ENCODE data around the gene KRTAP5-2.
A peak's percentile ranks its signal among the peaks of the same experiment; 100 is the strongest.
"Not testable (repeated sequence)": the region's sequence is repeated elsewhere in the genome, so short reads cannot be mapped to it uniquely, and the experiment has no call there.

Gene KRTAP5-2

DNA sequence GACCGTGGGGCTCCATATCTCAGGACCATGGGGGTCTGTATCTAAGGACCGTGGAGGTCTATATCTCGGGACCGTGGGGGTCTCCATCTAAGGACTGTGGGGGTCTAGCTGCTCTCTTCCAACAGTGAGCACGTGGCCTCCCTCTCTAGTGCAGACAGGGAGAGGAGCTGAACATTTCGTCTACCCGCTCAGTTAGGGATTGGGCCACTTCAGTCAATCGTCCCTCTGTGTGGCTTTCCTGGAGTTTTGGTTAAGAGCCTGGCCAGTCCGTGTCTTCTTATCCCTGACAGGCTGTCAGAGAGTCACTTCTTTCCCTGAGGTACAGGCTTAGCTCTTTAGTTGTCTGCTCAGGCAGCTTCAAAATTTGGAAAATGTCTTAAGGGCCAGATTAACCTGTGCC, 16.1 kb downstream of the KRTAP5-2 start:
- H3K9me3 ChIP-seq (ENCODE audit: control insufficient read depth, insufficient read depth, low read length) = no peaks in the 10 kb centered on the region
- no peak overlapping the region for H3K4me3 ChIP-seq (ENCODE audit: low read depth, low read length)
- H3K36me3 ChIP-seq (ENCODE audit: control insufficient read depth, insufficient read depth, low read length) = no peaks in the 10 kb centered on the region
- H3K9ac ChIP-seq (ENCODE audit: low read depth, low read length) = no peak overlapping the region
- H3K27me3 ChIP-seq (ENCODE audit: control insufficient read depth, insufficient read depth, low read length) = no peaks in the 10 kb centered on the region
- no peaks in the 10 kb centered on the region for H3K4me1 ChIP-seq (ENCODE audit: control insufficient read depth, insufficient read depth, low read length)

DNA sequence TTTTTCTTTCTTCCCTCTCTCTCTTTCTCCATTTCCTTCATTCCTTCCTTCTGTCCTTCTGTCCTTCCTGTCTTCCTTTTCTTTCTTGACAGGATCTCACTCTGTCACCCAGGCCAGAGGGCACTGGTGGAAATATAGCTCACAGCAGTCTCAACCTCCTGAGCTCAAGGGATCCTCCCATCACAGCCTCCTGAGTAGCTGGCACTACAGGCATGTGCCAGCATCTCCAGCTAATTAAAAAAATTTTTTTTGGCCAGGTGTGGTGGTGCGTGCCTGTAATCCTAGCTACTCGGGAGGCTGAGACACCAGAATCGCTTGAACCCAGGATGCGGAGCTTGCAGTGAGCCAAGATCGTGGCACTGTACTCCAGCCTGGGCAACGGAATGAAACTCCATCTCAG, 21.3 kb downstream of the KRTAP5-2 start:
- Histone ChIP-seq H3K9ac (ENCODE audit: low read depth, low read length) (no peak overlapping the region), H3K4me1 (ENCODE audit: control insufficient read depth, insufficient read depth, low read length) (peaks cover 4% of the 10 kb centered on the region), H3K36me3 (ENCODE audit: control insufficient read depth, insufficient read depth, low read length) (no peaks in the 10 kb centered on the region), H3K9me3 (ENCODE audit: control insufficient read depth, insufficient read depth, low read length) (no peaks in the 10 kb centered on the region), H3K4me3 (ENCODE audit: low read depth, low read length) (no peak overlapping the region), H3K27me3 (ENCODE audit: control insufficient read depth, insufficient read depth, low read length) (peaks cover 21% of the 10 kb centered on the region)

DNA sequence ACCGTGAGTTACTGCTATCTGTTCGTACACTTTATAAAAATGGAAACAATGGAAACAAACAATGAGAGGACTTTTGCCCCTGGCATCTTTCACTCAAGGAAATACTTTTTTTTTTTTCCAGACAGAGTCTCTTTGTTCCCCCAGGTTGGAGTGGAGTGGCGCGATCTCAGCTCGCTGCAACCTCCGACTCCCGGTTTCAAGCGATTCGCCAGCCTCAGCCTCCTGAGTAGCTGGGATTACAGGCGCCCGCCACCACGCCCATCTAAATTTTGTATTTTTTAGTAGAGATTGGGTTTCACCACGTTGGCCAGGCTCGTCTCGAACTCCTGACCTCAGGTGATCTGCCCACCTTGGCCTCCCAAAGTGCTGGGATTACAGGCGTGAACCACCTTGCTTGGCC, 22.3 kb downstream of the KRTAP5-2 start:
- H3K4me3 ChIP-seq (ENCODE audit: low read depth, low read length); H3K9ac ChIP-seq (ENCODE audit: low read depth, low read length); H3K36me3 ChIP-seq (ENCODE audit: control insufficient read depth, insufficient read depth, low read length); H3K9me3 ChIP-seq (ENCODE audit: control insufficient read depth, insufficient read depth, low read length); H3K4me1 ChIP-seq (ENCODE audit: control insufficient read depth, insufficient read depth, low read length): not testable (repeated sequence)
- peaks cover 21% of the 10 kb centered on the region for H3K27me3 ChIP-seq (ENCODE audit: control insufficient read depth, insufficient read depth, low read length)

DNA sequence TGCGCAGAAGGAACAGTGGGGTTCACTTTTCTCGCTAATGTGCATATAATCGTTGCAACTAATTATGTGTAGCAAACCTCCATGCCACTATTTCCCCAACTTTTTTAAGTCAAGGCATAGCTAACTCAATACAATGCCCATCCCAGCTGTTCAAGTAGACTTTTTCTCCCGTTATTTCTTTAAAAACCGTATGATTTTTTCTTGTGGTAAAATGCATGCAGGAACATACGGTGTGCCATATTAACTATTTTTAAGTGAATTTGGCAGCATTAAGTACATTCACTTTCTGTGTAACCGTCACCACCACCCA, 23.2 kb downstream of the KRTAP5-2 start:
- Histone ChIP-seq H3K9me3 (ENCODE audit: control insufficient read depth, insufficient read depth, low read length) (no peaks in the 10 kb centered on the region), H3K36me3 (ENCODE audit: control insufficient read depth, insufficient read depth, low read length) (no peaks in the 10 kb centered on the region), H3K4me1 (ENCODE audit: control insufficient read depth, insufficient read depth, low read length) (peaks cover 4% of the 10 kb centered on the region), H3K4me3 (ENCODE audit: low read depth, low read length) (no peak overlapping the region), H3K27me3 (ENCODE audit: control insufficient read depth, insufficient read depth, low read length) (peaks cover 21% of the 10 kb centered on the region), H3K9ac (ENCODE audit: low read depth, low read length) (no peak overlapping the region)

DNA sequence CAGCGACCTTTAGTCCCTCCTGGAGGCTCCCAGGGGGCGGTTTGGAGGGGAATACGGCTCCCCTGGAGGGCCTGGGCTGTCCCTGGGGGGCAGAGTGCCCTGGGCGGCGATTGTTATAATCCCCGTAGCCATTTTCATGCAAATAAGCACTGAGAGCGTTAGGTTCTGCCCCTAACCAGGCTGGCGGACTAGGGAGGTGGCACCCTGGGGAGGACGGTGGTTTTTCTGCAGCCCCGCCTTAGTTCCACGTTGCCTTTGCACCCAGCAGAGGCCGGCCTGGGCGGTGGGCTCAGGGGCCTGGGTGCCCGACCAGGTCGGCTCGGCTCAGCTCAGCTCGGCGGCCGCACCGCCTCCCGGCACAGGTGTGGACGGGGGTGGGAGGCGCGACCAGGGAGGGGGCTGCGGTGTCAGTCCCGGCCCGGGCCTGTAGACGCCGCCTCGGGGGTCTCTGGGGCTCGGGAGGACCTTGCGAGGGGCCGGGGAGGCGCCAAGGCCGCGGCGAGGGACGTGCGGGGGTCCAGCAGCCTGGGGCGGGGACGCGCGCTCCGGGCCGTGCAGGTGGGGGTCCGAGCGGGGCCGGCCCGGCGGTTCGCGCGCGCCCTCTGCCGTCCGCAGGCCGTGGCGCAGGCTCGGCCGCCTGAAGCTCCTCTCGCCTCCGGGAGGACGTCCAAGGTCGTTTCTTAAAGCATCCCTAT, 23.7 kb downstream of the KRTAP5-2 start:
- H3K36me3 ChIP-seq (ENCODE audit: control insufficient read depth, insufficient read depth, low read length) = no peaks in the 10 kb centered on the region
- H3K4me3 ChIP-seq (ENCODE audit: low read depth, low read length) = peak overlapping the region; percentile 46
- peaks cover 4% of the 10 kb centered on the region for H3K4me1 ChIP-seq (ENCODE audit: control insufficient read depth, insufficient read depth, low read length)
- H3K27me3 ChIP-seq (ENCODE audit: control insufficient read depth, insufficient read depth, low read length) = peaks cover 21% of the 10 kb centered on the region
- no peaks in the 10 kb centered on the region for H3K9me3 ChIP-seq (ENCODE audit: control insufficient read depth, insufficient read depth, low read length)
- no peak overlapping the region for H3K9ac ChIP-seq (ENCODE audit: low read depth, low read length)

DNA sequence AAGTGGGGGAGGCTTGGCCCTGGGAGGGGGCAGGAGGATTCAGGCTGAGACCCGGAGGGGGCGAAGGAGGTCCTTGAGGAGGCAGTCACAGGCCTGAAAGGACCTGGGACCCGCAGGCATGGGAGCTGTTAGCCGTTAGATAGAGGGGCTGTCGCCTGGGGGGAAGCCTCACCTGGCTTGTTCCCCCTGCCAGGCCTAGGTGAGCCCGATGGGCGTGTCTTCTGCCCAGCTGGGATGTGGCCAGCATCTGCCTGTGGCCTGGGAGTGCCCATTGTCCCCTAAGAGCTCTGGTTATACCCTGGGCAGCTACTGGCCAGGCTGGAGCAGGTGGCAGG, 24.2 kb downstream of the KRTAP5-2 start:
- peak overlapping the region; percentile 46 for H3K4me3 ChIP-seq (ENCODE audit: low read depth, low read length)
- H3K9ac ChIP-seq (ENCODE audit: low read depth, low read length) = no peak overlapping the region
- no peaks in the 10 kb centered on the region for H3K36me3 ChIP-seq (ENCODE audit: control insufficient read depth, insufficient read depth, low read length)
- peaks cover 6% of the 10 kb centered on the region for H3K4me1 ChIP-seq (ENCODE audit: control insufficient read depth, insufficient read depth, low read length)
- H3K9me3 ChIP-seq (ENCODE audit: control insufficient read depth, insufficient read depth, low read length) = no peaks in the 10 kb centered on the region
- peaks cover 21% of the 10 kb centered on the region for H3K27me3 ChIP-seq (ENCODE audit: control insufficient read depth, insufficient read depth, low read length)

DNA sequence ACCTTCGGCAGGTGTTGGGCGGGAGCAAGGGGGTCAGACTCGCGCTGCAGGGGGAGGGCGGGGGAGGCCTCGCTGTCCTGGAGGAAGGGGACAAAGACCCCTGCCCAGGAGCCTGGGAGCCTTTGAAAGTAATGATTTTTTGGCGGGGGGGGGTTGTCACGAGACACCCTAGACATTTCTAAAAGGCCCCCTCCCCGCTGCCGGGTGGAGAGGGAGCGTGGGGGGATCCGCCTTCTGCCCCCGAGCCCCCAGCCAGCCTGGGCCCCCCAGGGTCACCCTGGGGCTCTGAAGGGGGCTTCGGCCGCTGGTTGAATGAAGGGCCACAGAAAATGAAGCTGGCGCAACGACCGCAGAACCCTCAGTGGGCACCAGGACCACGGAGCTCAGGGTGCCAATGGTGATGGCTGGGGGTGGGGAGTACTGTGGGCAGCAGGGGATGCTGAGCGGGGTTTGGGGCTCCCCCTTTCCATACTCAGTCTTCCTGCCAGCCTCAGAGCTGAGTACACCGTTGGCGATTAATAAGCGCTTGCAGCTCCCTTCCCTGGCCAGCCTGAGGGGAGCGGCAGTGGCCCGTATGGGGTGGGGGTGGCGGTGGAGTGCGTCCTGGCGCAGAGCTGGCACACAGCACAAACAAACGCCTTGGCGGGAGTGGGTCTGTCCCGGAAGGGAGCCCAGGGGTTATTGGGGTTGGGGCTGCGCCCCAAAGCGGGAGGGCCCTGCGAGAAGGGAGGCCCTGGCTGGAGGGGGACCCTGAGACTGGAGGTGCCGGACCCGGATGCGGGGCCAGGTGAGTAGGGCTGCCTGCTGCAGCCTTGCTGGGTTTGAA, 24.8 kb downstream of the KRTAP5-2 start:
- peaks cover 7% of the 10 kb centered on the region for H3K4me1 ChIP-seq (ENCODE audit: control insufficient read depth, insufficient read depth, low read length)
- H3K27me3 ChIP-seq (ENCODE audit: control insufficient read depth, insufficient read depth, low read length) = peaks cover 21% of the 10 kb centered on the region
- H3K36me3 ChIP-seq (ENCODE audit: control insufficient read depth, insufficient read depth, low read length) = no peaks in the 10 kb centered on the region
- peak overlapping the region; percentile 46 for H3K4me3 ChIP-seq (ENCODE audit: low read depth, low read length)
- no peak overlapping the region for H3K9ac ChIP-seq (ENCODE audit: low read depth, low read length)
- no peaks in the 10 kb centered on the region for H3K9me3 ChIP-seq (ENCODE audit: control insufficient read depth, insufficient read depth, low read length)

DNA sequence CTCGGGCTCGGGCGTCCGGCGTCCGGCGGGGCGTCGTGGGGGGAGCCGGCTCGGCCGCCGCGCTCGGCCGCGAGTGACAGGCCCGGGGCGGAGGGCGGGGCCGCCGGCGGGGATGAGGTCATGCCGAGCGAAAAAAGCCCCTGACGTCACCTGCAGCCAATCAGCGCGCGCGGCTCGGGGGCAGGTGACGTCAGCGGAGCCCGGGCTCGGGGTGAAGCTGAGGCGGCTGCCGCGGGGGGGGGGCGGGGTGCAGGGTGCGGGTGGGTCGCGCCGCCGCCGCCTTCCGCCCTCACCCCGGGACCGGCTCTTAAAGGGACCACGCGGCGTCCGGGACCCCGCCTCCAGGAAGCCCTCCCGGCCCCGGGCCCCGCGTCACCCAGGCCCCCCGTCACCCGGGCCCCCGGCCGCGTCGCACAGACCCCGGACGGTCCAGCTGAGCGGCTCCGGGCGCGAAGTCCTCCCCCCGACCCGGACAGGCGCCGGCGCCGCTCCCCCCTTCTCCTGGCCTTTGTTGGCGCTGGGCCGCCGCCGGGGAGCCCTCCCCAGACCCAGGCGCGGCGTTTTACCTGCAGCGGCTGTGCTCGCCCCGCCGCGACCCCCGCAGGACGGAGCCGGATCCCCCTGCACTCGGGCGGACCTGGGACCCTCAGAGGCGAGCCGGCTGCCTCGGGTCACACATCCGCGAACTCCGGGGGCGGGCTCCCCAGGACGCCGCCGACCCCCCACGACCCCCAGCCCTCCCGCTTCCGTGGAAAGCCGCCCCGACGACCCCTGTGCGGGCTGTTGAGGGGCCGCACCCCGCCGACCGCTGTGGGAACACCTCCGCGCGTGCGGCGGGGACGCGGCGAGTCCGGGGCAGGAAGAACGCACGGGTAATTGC, 25.7 kb downstream of the KRTAP5-2 start, which contains the start of gene DUSP8:
Gene DUSP8 (minus strand): TSS at position 75 of the 880 bp plus-strand sequence. CDS start 6,445 bp downstream, outside the sequence.
- H3K27me3 ChIP-seq (ENCODE audit: control insufficient read depth, insufficient read depth, low read length) = peaks cover 21% of the 10 kb centered on the region

DNA sequence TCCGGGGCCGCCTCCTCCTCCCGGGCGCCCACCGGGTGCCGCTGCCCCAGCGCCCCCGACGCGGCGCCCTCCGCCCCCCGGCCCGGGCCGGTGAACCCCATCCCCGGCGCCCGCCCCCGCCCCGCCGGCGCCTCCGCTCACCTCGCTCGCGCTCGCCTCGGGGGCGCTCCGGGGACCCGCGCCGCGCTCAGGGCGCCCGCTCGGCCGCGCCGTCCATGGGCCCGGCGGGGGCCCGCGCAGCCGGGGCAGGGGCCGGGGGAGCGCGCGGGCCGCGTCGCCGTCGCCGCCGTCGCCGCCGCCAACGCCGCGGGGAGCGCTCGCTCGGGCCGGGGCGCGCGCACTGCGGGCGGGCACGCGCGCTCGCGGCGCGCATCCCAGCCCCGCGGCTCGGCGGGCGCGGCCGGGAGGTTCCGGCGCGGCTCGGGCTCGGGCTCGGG, 26.3 kb downstream of the KRTAP5-2 start:
- Histone ChIP-seq H3K27me3 (ENCODE audit: control insufficient read depth, insufficient read depth, low read length) (peaks cover 21% of the 10 kb centered on the region), H3K4me1 (ENCODE audit: control insufficient read depth, insufficient read depth, low read length) (peaks cover 12% of the 10 kb centered on the region), H3K36me3 (ENCODE audit: control insufficient read depth, insufficient read depth, low read length) (no peaks in the 10 kb centered on the region), H3K9me3 (ENCODE audit: control insufficient read depth, insufficient read depth, low read length) (no peaks in the 10 kb centered on the region), H3K4me3 (ENCODE audit: low read depth, low read length) (peak overlapping the region; percentile 55), H3K9ac (ENCODE audit: low read depth, low read length) (no peak overlapping the region)

More for the DNA sequence above, 25.7 kb downstream of the KRTAP5-2 start, which contains the start of gene DUSP8:
- H3K9me3 ChIP-seq (ENCODE audit: control insufficient read depth, insufficient read depth, low read length) = no peaks in the 10 kb centered on the region
- H3K4me1 ChIP-seq (ENCODE audit: control insufficient read depth, insufficient read depth, low read length) = peaks cover 12% of the 10 kb centered on the region
- H3K4me3 ChIP-seq (ENCODE audit: low read depth, low read length) = peak within 1 kb of the TSS; percentile 55
- H3K36me3 ChIP-seq (ENCODE audit: control insufficient read depth, insufficient read depth, low read length) = no peaks in the 10 kb centered on the region
- H3K9ac ChIP-seq (ENCODE audit: low read depth, low read length) = no peak within 1 kb of the TSS

DNA sequence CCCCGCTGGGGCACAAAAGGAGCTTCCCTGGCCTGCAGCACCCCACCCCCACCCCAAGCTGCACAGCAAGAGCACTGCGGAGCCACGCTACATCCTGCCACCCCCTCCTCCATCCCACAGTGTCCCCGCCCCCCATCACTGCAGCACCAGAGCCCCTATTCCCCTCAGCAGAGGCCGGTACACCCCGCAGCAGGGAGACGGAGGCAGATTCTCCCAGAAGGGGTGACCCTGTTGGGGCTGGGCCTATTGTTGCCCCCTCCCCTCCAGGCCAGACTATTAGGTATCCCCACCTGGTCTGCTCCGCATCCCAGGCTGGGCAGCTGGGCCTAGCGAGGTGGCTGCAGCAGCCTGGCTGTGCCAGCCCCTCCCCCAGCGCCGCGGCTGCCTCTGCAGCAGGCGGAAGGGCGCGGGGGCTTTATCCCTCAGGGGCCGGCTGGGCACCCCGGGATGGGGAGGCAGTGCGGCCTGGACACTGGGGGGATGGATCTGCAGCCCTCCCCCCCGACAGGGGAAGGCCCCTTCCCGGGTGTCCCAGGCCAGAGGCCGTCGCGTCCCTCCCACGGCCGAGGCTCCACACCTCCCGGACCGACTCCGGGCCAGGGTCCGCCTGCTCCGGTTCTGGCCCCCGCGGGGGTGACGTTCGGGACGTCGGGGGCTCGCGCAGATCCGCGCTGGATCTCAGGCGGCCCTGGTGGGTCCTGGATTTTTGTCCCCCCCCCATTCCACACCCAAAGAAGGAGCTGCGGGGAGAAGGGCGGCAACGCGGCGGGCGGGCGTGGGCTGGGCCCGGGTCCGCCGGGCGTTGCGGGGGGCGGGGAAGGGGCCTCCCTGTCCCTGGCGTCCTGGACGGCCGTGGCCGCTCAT, 27.0 kb downstream of the KRTAP5-2 start:
- H3K4me3 ChIP-seq (ENCODE audit: low read depth, low read length) = peak overlapping the region; percentile 55
- peaks cover 21% of the 10 kb centered on the region for H3K27me3 ChIP-seq (ENCODE audit: control insufficient read depth, insufficient read depth, low read length)
- peaks cover 12% of the 10 kb centered on the region for H3K4me1 ChIP-seq (ENCODE audit: control insufficient read depth, insufficient read depth, low read length)
- H3K36me3 ChIP-seq (ENCODE audit: control insufficient read depth, insufficient read depth, low read length) = no peaks in the 10 kb centered on the region
- no peaks in the 10 kb centered on the region for H3K9me3 ChIP-seq (ENCODE audit: control insufficient read depth, insufficient read depth, low read length)
- H3K9ac ChIP-seq (ENCODE audit: low read depth, low read length) = no peak overlapping the region

DNA sequence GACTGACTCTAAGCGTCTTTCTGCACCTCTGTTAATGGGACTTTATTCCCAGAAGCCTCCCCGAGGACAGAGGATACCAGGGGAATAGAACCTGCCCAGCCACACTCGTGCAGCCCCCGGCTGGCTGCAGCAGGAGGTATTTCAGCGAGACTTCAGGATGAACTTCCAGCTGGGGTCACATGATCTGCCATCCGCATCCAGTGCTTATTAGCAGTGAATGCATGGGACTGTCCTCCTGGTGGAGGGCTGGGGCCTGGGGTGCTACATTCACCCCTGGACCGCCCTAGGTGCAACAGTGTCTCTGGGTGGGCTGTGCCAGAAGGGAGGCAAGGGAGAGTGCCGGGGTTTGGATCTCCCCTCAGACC, 27.6 kb downstream of the KRTAP5-2 start:
- Histone ChIP-seq H3K36me3 (ENCODE audit: control insufficient read depth, insufficient read depth, low read length) (peaks cover under 1% of the 10 kb centered on the region), H3K9me3 (ENCODE audit: control insufficient read depth, insufficient read depth, low read length) (no peaks in the 10 kb centered on the region), H3K27me3 (ENCODE audit: control insufficient read depth, insufficient read depth, low read length) (peaks cover 19% of the 10 kb centered on the region), H3K4me1 (ENCODE audit: control insufficient read depth, insufficient read depth, low read length) (peaks cover 12% of the 10 kb centered on the region), H3K4me3 (ENCODE audit: low read depth, low read length) (peak overlapping the region; percentile 55), H3K9ac (ENCODE audit: low read depth, low read length) (no peak overlapping the region)
